ENCODE measurements around the gene SCGB3A2. TPM values are rescaled to one million over a fixed set of nuclear protein-coding genes. Genes with fewer than 3 reads are reported as not detected.

SCGB3A2 gene
- total RNA-seq, 2 experiments from 2014 or later = not detected

GRCh38 chr5:147857302-147858129 is 21.0 kb upstream of the SCGB3A2 start:
- no peaks in the 10 kb centered on the region for H3K9me3 ChIP-seq (ENCODE audit: low read length)
- no TSS peak for BruUV-seq (replicated peaks)
- peak; percentile 49 for DNase-seq (ENCODE audit: low spot score)
- no peaks in the 10 kb centered on the region for H3K4me1 ChIP-seq (ENCODE audit: insufficient read depth, low read length, poor library complexity, severe bottlenecking)
- TF ChIP-seq EZH2phosphoT487 (IDR thresholded peaks at IDR 0.05; ENCODE audit: borderline replicate concordance, low read depth, low read length) = no peak
- TF ChIP-seq, protein P1, sequence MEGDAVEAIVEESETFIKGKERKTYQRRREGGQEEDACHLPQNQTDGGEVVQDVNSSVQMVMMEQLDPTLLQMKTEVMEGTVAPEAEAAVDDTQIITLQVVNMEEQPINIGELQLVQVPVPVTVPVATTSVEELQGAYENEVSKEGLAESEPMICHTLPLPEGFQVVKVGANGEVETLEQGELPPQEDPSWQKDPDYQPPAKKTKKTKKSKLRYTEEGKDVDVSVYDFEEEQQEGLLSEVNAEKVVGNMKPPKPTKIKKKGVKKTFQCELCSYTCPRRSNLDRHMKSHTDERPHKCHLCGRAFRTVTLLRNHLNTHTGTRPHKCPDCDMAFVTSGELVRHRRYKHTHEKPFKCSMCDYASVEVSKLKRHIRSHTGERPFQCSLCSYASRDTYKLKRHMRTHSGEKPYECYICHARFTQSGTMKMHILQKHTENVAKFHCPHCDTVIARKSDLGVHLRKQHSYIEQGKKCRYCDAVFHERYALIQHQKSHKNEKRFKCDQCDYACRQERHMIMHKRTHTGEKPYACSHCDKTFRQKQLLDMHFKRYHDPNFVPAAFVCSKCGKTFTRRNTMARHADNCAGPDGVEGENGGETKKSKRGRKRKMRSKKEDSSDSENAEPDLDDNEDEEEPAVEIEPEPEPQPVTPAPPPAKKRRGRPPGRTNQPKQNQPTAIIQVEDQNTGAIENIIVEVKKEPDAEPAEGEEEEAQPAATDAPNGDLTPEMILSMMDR (conservative IDR thresholded peaks at IDR 0.05; ENCODE audit: low read length) = peak; percentile 93
- no peaks in the 10 kb centered on the region for H3K79me2 ChIP-seq (ENCODE audit: insufficient read depth, low read depth, low read length)
- no peak overlapping the region for H3K27ac ChIP-seq (ENCODE audit: low read depth, low read length, poor library complexity, severe bottlenecking)
- H3K4me2 ChIP-seq (ENCODE audit: low read length) = no peak overlapping the region
- no peak overlapping the region for H3K4me3 ChIP-seq (ENCODE audit: low read depth, low read length, poor library complexity, severe bottlenecking)
- H3K9me2 ChIP-seq (ENCODE audit: insufficient read depth, low read length) = no peaks in the 10 kb centered on the region
- CTCF ChIA-PET (ENCODE audit: unreplicated experiment) = no interaction called here
- intact Hi-C loops (cut with micrococcal nuclease; ENCODE audit: unreplicated experiment) = no loop called here
- H3K36me3 ChIP-seq (ENCODE audit: insufficient read depth, low read length) = no peaks in the 10 kb centered on the region
- POLR2A ChIA-PET = interaction anchor here (0.6 kb wide), 2 partner anchors 31 to 71 kb away, joined by 3 read pairs; no protein-coding TSS in a partner anchor
- no peaks in the 10 kb centered on the region for H4K20me1 ChIP-seq (ENCODE audit: insufficient read depth, low read length)
- H2AFZ ChIP-seq (ENCODE audit: low read length) = no peak overlapping the region

GRCh38 chr5:147858565-147858964 is 19.9 kb upstream of the SCGB3A2 start:
- H3K4me3 ChIP-seq (ENCODE audit: low read depth, low read length, poor library complexity, severe bottlenecking) = no peak overlapping the region
- ChIA-PET POLR2A (interaction anchor here (1.1 kb wide), 1 partner anchor 17 kb away, joined by 3 read pairs; no protein-coding TSS in a partner anchor), CTCF (ENCODE audit: unreplicated experiment) (no interaction called here)
- H3K9me2 ChIP-seq (ENCODE audit: insufficient read depth, low read length) = no peaks in the 10 kb centered on the region
- BruUV-seq (replicated peaks) = no TSS peak
- no peaks in the 10 kb centered on the region for H3K36me3 ChIP-seq (ENCODE audit: insufficient read depth, low read length)
- H3K9me3 ChIP-seq (ENCODE audit: low read length) = no peaks in the 10 kb centered on the region
- TF ChIP-seq, protein P1 (conservative IDR thresholded peaks at IDR 0.05; ENCODE audit: low read length) = no peak
- TF ChIP-seq EZH2phosphoT487 (IDR thresholded peaks at IDR 0.05; ENCODE audit: borderline replicate concordance, low read depth, low read length) = no peak
- H3K27ac ChIP-seq (ENCODE audit: low read depth, low read length, poor library complexity, severe bottlenecking) = no peak overlapping the region
- H2AFZ ChIP-seq (ENCODE audit: low read length) = no peak overlapping the region
- H3K4me2 ChIP-seq (ENCODE audit: low read length) = no peak overlapping the region
- DNase-seq (ENCODE audit: low spot score) = no peak
- H4K20me1 ChIP-seq (ENCODE audit: insufficient read depth, low read length) = no peaks in the 10 kb centered on the region
- no peaks in the 10 kb centered on the region for H3K4me1 ChIP-seq (ENCODE audit: insufficient read depth, low read length, poor library complexity, severe bottlenecking)
- intact Hi-C loops (cut with micrococcal nuclease; ENCODE audit: unreplicated experiment) = no loop called here
- no peaks in the 10 kb centered on the region for H3K79me2 ChIP-seq (ENCODE audit: insufficient read depth, low read depth, low read length)
